Thyroid gland (tissue), 4 donors: ENCODE measurements around the gene RASL10A. TPM values are rescaled to one million over a fixed set of nuclear protein-coding genes. Genes with fewer than 3 reads are reported as not detected.

Source experiments
- DNase-seq, 2 donors: peaks; one replicate each; pipeline ENCODE4 v3.0.0-alpha.2; 2019
- H3K27ac ChIP-seq, 3 donors: fragments of 200-600 bp; sonication (generic); 1 replicate in 2 of 3; 2 replicates in 1 of 3; pipeline ENCODE4 v1.5.1; 2016 to 2019; ENCODE audit warnings: mild to moderate bottlenecking in 1 of 3, moderate library complexity in 1 of 3
- H3K27me3 ChIP-seq: fragments of 200-600 bp; sonication (generic); one replicate; pipeline ENCODE4 v1.5.1; 2019
- H3K36me3 ChIP-seq, 2 donors: fragments of 200-600 bp; sonication (generic); one replicate each; pipeline ENCODE4 v1.5.1; 2016 to 2019
- H3K4me1 ChIP-seq, 2 donors: fragments of 200-600 bp; sonication (generic); one replicate each; pipeline ENCODE4 v1.5.1; 2017 to 2019
- H3K4me3 ChIP-seq, 3 donors: fragments of 200-600 bp; sonication (generic); replicated peaks in 1 of 3; 1 replicate in 2 of 3; 2 replicates in 1 of 3; pipeline ENCODE4 v1.5.1; 2016; ENCODE audit warnings: mild to moderate bottlenecking in 1 of 3
- H3K9me3 ChIP-seq: fragments of 200-600 bp; sonication (generic); one replicate; pipeline ENCODE4 v1.5.1; 2017
- POLR2A ChIP-seq, 2 donors: fragments of 450-650 bp; IDR thresholded peaks; one replicate each; pipeline ENCODE4 v1.6.1; 2017; ENCODE audit warnings: antibody characterized with exemption in 2 of 2, mild to moderate bottlenecking in 2 of 2, moderate library complexity in 1 of 2
- WGBS, 2 donors: methylation state at CpG; one replicate each; pipeline ENCODE4 v1.1.5; 2017; 5-methylcytosine and 5-hydroxymethylcytosine counted together
- intact Hi-C: fragments of 100-400 bp; cut with DNase I; formaldehyde crosslinking; loops from one replicate; pipeline ENCODE4 v1.15.1; 2023
- total RNA-seq, 4 donors: library from RNA; depleted of rRNA; stranded (reverse); fragments of >200 nt; gene quantifications; one replicate each; pipeline ENCODE4 v1.2.3, GENCODE V29; 2016
- TF ChIP-seq, protein P1 (sequence below), 6 experiments: fragments of 200-600 bp in 3 of 6; fragments of 450-650 bp in 3 of 6; sonication (generic) in 3 of 6; IDR thresholded peaks; one replicate each; pipeline ENCODE4 v1.5.1; 2016 to 2019; ENCODE audit warnings: antibody characterized with exemption in 6 of 6, mild to moderate bottlenecking in 2 of 6, inconsistent platforms in 1 of 6, moderate library complexity in 1 of 6

The RASL10A gene
- total RNA-seq, 4 donors from 2014 or later, result 0.67 to 1.7 TPM; not detected in 2

DNA sequence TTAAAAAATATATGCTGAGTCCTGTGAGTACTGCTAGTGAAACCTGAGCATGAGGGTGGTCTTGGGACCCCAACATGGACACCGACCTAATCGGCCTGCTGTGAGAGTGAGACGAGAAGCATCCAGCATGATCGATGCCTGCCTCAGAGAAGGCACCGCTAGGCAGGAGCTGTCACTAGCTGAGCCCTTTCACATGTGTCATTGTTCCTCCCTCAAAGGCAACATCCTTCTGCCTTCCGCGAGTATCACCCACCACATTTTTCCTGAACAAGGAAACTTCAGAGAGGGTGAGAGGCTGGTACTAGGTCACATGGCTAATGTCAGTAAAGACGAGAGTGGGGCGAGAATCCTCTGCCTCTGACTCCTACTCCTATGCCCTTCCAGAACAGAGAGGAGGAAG lies 37.3 kb upstream of the RASL10A start:
- Histone ChIP-seq H3K36me3 (peaks cover 70 to 86% of the 10 kb centered on the region in 2 donors), H3K27ac (no peak overlapping the region), H3K4me1 (no peaks in the 10 kb centered on the region), H3K4me3 (no peak overlapping the region), H3K9me3 (no peaks in the 10 kb centered on the region), H3K27me3 (no peaks in the 10 kb centered on the region)
- no peak for TF ChIP-seq POLR2A (IDR thresholded peaks at IDR 0.05)
- TF ChIP-seq, protein P1, sequence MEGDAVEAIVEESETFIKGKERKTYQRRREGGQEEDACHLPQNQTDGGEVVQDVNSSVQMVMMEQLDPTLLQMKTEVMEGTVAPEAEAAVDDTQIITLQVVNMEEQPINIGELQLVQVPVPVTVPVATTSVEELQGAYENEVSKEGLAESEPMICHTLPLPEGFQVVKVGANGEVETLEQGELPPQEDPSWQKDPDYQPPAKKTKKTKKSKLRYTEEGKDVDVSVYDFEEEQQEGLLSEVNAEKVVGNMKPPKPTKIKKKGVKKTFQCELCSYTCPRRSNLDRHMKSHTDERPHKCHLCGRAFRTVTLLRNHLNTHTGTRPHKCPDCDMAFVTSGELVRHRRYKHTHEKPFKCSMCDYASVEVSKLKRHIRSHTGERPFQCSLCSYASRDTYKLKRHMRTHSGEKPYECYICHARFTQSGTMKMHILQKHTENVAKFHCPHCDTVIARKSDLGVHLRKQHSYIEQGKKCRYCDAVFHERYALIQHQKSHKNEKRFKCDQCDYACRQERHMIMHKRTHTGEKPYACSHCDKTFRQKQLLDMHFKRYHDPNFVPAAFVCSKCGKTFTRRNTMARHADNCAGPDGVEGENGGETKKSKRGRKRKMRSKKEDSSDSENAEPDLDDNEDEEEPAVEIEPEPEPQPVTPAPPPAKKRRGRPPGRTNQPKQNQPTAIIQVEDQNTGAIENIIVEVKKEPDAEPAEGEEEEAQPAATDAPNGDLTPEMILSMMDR (IDR thresholded peaks at IDR 0.05), result no peak
- 90 to 91% methylated on average over 9 of the region's 9 CpGs for WGBS, 2 donors
- DNase-seq, result no peak
- intact Hi-C loops, result no loop called here

DNA sequence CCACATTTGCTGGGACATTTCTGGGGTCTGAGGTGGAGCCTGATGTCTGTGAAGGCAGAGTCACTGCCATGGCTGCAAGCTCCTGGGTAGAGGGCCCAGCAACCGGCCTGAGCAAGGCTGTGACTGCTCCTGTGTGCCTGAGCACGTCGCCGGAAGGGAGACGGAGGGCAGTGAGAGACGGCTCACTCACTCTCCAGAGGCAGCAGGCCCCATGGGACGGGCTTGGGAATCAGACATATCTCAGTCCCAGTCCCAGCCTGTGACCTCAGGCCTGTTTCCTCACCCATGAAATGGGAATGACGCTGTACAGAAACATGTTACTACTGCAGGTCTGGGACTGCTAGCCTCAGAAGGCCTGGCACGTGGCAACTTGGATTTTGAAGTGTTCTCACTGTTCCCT lies 36.4 kb upstream of the RASL10A start:
- no peak for DNase-seq
- H3K36me3 ChIP-seq, result peaks cover 68 to 86% of the 10 kb centered on the region in 2 donors
- WGBS, 2 donors, result 90 to 92% methylated on average over 6 to 9 of the region's 9 CpGs
- H3K27ac ChIP-seq, result no peak overlapping the region
- H3K4me1 ChIP-seq, result no peaks in the 10 kb centered on the region
- H3K4me3 ChIP-seq, result no peak overlapping the region
- no peaks in the 10 kb centered on the region for H3K27me3 ChIP-seq
- H3K9me3 ChIP-seq, result no peaks in the 10 kb centered on the region
- TF ChIP-seq, protein P1 (IDR thresholded peaks at IDR 0.05), result no peak
- no peak for TF ChIP-seq POLR2A (IDR thresholded peaks at IDR 0.05)
- intact Hi-C loops, result no loop called here

DNA sequence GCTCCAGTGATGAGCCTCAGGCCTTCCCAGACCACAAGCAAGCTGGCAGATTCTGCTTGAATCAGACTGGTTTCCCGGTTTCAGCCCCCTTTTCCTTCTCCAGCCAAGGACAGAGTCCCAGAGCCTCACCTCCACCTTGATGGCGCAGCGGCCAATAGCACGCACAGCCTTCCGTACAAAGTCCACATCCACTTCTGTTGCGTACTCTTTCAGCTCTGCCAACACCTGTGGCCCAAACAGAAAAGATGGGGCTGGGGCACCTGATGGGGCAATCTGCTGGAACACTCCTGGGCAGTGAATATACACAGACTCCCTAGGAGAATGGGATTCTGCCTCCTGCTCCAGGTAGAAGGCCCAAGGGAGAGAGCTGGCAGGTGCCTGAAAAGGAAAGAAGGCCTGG lies 35.5 kb upstream of the RASL10A start:
- DNase-seq, result no peak
- Histone ChIP-seq H3K9me3 (no peaks in the 10 kb centered on the region), H3K27ac (no peak overlapping the region), H3K4me1 (no peaks in the 10 kb centered on the region), H3K27me3 (no peaks in the 10 kb centered on the region), H3K4me3 (no peak overlapping the region), H3K36me3 (peaks cover 60 to 80% of the 10 kb centered on the region in 2 donors)
- intact Hi-C loops, result no loop called here
- TF ChIP-seq POLR2A (IDR thresholded peaks at IDR 0.05), result no peak
- TF ChIP-seq, protein P1 (IDR thresholded peaks at IDR 0.05), result no peak
- 97 to 98% methylated on average over 6 of the region's 6 CpGs for WGBS, 2 donors

DNA sequence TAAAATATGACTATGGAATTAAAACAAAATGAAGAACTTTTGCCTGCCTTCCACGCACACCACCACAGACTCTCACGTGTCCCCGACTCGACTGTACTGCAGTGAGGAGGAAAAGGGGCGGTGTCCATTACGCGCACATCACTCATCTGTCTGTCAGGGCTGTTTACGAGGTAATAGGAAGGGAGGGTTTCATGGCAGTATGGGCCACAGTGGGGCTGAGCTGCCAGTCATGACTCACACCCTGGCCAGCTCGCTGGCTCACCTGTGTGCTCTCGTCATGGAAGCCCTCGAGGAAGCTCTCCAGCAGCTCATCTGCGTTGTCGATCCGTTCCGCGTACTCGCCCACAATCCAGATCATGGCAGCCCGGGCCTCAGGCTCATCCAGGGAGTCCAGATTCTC lies 33.5 kb upstream of the RASL10A start:
- TF ChIP-seq, protein P1 (IDR thresholded peaks at IDR 0.05), result no peak
- TF ChIP-seq POLR2A (IDR thresholded peaks at IDR 0.05), result no peak
- Histone ChIP-seq H3K4me1 (peaks cover under 1 to 9% of the 10 kb centered on the region in 2 donors), H3K36me3 (peaks cover 40 to 63% of the 10 kb centered on the region in 2 donors), H3K9me3 (no peaks in the 10 kb centered on the region), H3K27me3 (no peaks in the 10 kb centered on the region), H3K27ac (no peak overlapping the region), H3K4me3 (no peak overlapping the region)
- 92 to 95% methylated on average over 12 to 18 of the region's 18 CpGs for WGBS, 2 donors
- no peak for DNase-seq
- intact Hi-C loops, result no loop called here

DNA sequence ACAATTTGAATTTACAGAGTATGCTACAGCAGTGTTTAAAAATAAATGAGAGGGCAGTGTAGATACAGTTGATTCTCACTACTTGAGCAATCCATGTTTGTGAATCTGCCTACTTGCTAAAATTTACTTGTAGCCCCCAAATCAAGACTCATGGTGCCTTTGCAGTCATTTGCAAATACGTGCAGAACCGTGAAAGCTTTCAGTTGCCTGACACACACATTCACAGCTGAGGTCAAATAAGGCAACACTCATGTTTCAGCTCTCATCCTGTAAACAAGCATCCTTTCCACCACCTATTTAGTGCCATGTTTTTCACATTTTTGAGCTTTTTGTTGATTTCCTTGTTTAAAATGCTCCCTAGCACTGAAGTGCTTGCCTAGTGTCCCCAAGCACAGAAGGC lies 32.5 kb upstream of the RASL10A start:
- WGBS, 2 donors, result 86 to 88% methylated on average over 2 of the region's 2 CpGs
- no peak for TF ChIP-seq POLR2A (IDR thresholded peaks at IDR 0.05)
- TF ChIP-seq, protein P1 (IDR thresholded peaks at IDR 0.05), result no peak
- DNase-seq, result no peak
- H3K4me1 ChIP-seq, result peaks cover 10 to 18% of the 10 kb centered on the region in 2 donors
- H3K27me3 ChIP-seq, result no peaks in the 10 kb centered on the region
- H3K36me3 ChIP-seq, result peaks cover 32 to 54% of the 10 kb centered on the region in 2 donors
- intact Hi-C loops, result no loop called here
- H3K27ac ChIP-seq, result no peak overlapping the region
- H3K9me3 ChIP-seq, result no peaks in the 10 kb centered on the region
- no peak overlapping the region for H3K4me3 ChIP-seq
